B cell (primary cell): Measurements from ENCODE around the gene LYSMD2.

Experiments
- CTCF ChIP-seq: fragments of 200-600 bp; IDR thresholded peaks from one replicate; pipeline ENCODE4 v1.8.0; 2022; ENCODE audit warnings: antibody characterized with exemption, mild to moderate bottlenecking
- EZH2 ChIP-seq: IDR thresholded peaks from 2 replicates; pipeline ENCODE4 v1.6.1; 2012; ENCODE audit warnings: borderline replicate concordance, low read depth, mild to moderate bottlenecking, moderate library complexity, low read length; ENCODE audit not compliant: insufficient read depth, poor library complexity, severe bottlenecking

GRCh38 chr15:51688863-51689262, 48.6 kb downstream of the LYSMD2 start:
- TF ChIP-seq CTCF, result no peak
- no peak for TF ChIP-seq EZH2
